HL-60 (cell line): ENCODE data around the gene SEMA6B.

Experiments used
- GABPA ChIP-seq: IDR thresholded peaks from 2 replicates; pipeline ENCODE4 v1.6.1; 2012; ENCODE audit warnings: low read depth
- TF ChIP-seq, protein P1 (sequence below): IDR thresholded peaks from one replicate; pipeline ENCODE4 v1.5.1; 2011; ENCODE audit warnings: low read length, control low read depth, inconsistent platforms; ENCODE audit not compliant: insufficient read depth

DNA sequence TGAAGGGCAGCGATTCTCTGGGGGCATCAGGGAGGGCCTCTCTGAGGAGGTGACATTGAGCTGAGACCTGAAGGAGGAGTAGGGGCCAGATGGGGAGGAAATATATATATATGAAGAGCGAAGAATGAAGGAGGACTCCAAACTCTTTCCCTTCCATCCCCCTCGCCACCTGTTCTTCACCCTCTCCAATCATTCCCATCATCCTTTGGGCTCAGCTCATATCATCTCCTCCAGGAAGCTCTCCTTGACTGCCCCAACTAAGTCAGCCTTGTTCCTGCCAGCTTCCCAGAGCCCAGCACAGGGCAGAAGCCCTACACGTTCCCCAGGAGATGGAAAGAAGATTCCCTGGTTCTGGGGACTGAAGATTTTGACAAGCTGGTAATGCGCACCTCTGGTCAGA is 33.0 kb upstream of the SEMA6B start:
- TF ChIP-seq, protein P1, sequence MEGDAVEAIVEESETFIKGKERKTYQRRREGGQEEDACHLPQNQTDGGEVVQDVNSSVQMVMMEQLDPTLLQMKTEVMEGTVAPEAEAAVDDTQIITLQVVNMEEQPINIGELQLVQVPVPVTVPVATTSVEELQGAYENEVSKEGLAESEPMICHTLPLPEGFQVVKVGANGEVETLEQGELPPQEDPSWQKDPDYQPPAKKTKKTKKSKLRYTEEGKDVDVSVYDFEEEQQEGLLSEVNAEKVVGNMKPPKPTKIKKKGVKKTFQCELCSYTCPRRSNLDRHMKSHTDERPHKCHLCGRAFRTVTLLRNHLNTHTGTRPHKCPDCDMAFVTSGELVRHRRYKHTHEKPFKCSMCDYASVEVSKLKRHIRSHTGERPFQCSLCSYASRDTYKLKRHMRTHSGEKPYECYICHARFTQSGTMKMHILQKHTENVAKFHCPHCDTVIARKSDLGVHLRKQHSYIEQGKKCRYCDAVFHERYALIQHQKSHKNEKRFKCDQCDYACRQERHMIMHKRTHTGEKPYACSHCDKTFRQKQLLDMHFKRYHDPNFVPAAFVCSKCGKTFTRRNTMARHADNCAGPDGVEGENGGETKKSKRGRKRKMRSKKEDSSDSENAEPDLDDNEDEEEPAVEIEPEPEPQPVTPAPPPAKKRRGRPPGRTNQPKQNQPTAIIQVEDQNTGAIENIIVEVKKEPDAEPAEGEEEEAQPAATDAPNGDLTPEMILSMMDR, result no peak
- no peak for TF ChIP-seq GABPA
